Panc1 (cell line): ENCODE measurements around the gene TALDO1.

ENCODE experiments used
- POLR2AphosphoS5 ChIP-seq: IDR thresholded peaks from 2 replicates; pipeline ENCODE4 v1.6.1; 2012; ENCODE audit warnings: mild to moderate bottlenecking, low read depth, low read length, moderate library complexity
- SIN3A ChIP-seq: IDR thresholded peaks from 2 replicates; pipeline ENCODE4 v1.6.1; 2012; ENCODE audit warnings: low read depth, mild to moderate bottlenecking, low read length, moderate library complexity, borderline replicate concordance; ENCODE audit not compliant: insufficient read depth
- TF ChIP-seq, protein P1 (sequence below): fragments of 450-650 bp; IDR thresholded peaks from 2 replicates; pipeline ENCODE4 v1.5.1; 2017; ENCODE audit warnings: mild to moderate bottlenecking
- TF ChIP-seq, protein P2 (sequence below), 2 experiments: IDR thresholded peaks; 2 replicates each; pipeline ENCODE4 v1.6.1; 2011 to 2012; ENCODE audit warnings: low read depth in 2 of 2, control low read depth in 1 of 2, low read length in 1 of 2, mild to moderate bottlenecking in 1 of 2, moderate library complexity in 1 of 2; ENCODE audit not compliant: insufficient read depth in 1 of 2

DNA sequence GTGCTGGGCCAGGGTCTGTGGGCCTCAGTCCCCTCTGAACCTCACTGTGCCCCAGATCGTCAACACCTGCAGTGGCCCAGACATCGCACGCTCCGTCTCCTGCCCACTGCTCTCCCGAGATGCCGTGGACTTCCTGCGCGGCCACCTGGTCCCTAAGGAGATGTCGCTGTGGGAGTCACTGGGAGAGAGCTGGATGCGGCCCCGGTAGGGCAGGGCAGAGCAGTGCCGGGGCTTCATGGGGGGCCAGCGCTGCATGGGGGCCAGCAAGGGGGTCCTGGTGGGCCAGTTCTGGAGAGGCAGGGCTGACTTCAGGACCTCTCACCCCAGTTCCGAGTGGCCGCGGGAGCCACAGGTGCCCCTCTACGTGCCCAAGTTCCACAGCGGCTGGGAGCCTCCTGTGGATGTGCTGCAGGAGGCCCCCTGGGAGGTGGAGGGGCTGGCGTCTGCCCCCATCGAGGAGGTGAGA is 24.9 kb upstream of the TALDO1 start:
- TF ChIP-seq, protein P1, sequence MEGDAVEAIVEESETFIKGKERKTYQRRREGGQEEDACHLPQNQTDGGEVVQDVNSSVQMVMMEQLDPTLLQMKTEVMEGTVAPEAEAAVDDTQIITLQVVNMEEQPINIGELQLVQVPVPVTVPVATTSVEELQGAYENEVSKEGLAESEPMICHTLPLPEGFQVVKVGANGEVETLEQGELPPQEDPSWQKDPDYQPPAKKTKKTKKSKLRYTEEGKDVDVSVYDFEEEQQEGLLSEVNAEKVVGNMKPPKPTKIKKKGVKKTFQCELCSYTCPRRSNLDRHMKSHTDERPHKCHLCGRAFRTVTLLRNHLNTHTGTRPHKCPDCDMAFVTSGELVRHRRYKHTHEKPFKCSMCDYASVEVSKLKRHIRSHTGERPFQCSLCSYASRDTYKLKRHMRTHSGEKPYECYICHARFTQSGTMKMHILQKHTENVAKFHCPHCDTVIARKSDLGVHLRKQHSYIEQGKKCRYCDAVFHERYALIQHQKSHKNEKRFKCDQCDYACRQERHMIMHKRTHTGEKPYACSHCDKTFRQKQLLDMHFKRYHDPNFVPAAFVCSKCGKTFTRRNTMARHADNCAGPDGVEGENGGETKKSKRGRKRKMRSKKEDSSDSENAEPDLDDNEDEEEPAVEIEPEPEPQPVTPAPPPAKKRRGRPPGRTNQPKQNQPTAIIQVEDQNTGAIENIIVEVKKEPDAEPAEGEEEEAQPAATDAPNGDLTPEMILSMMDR, result no peak
- TF ChIP-seq POLR2AphosphoS5, result no peak
- TF ChIP-seq, protein P2, sequence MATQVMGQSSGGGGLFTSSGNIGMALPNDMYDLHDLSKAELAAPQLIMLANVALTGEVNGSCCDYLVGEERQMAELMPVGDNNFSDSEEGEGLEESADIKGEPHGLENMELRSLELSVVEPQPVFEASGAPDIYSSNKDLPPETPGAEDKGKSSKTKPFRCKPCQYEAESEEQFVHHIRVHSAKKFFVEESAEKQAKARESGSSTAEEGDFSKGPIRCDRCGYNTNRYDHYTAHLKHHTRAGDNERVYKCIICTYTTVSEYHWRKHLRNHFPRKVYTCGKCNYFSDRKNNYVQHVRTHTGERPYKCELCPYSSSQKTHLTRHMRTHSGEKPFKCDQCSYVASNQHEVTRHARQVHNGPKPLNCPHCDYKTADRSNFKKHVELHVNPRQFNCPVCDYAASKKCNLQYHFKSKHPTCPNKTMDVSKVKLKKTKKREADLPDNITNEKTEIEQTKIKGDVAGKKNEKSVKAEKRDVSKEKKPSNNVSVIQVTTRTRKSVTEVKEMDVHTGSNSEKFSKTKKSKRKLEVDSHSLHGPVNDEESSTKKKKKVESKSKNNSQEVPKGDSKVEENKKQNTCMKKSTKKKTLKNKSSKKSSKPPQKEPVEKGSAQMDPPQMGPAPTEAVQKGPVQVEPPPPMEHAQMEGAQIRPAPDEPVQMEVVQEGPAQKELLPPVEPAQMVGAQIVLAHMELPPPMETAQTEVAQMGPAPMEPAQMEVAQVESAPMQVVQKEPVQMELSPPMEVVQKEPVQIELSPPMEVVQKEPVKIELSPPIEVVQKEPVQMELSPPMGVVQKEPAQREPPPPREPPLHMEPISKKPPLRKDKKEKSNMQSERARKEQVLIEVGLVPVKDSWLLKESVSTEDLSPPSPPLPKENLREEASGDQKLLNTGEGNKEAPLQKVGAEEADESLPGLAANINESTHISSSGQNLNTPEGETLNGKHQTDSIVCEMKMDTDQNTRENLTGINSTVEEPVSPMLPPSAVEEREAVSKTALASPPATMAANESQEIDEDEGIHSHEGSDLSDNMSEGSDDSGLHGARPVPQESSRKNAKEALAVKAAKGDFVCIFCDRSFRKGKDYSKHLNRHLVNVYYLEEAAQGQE (IDR thresholded peaks at IDR 0.05; ENCODE audit: insufficient read depth in 1 of 2, low read depth in 2 of 2, low read length in 1 of 2), result no peak
- no peak for TF ChIP-seq SIN3A
